G401 (cell line): Measurements from ENCODE around the gene ARSB. TPM values are rescaled to one million over a fixed set of nuclear protein-coding genes. Genes with fewer than 3 reads are reported as not detected.

Source experiments
- DNase-seq: peaks from one replicate; pipeline ENCODE4 v3.0.0-alpha.2; 2015; ENCODE audit warnings: low spot score
- in situ Hi-C: cut with HindIII; loops from 2 replicates; pipeline ENCODE4 v1.10.0; 2016; ENCODE audit warnings: low sequenced_read_pairs, mixed read lengths
- total RNA-seq: library from RNA; depleted of rRNA; stranded (reverse); fragments of >200 nt; shearing (Covaris generic); gene quantifications from 2 replicates; pipeline ENCODE4 v1.2.3, GENCODE V29; 2014; rRNA removed

Gene ARSB
- 10.6 and 22.2 TPM in 2 replicates for total RNA-seq

DNA sequence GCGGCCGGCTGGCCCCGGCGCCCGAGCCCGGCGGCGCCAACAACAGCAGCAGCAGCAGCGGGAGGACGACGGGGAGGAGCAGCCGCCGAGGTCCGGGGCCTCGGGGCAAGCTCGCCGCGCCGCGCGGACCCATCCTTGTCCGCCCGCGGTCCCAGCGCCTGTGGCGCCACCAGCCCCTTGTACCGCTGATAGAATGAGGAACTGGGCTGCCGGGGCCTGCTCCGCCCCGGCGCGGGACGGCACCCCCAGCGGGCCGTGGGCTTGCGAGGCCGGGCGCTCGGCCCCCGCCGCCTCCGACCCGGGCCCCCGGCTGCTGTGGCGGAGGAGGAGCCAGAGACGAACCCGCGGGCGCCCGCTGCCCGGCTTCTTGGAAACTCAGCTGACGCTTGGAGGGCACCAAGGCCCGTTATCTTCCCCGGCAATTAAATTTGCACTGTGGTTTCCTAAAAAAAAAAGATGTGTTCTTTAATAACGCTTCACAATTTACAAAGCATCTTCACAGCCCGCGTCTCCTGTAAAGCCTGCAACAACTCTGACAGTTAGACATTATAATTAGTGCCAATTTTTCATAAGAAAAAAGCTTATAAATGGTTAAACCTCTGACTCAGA is at the start of gene ARSB:
TSS of gene ARSB (minus strand) at position 195 of the 609 bp plus-strand sequence. CDS start at position 133, 62 bp downstream.
- in situ Hi-C loops, result no loop called here
- peak; percentile 58 for DNase-seq

DNA sequence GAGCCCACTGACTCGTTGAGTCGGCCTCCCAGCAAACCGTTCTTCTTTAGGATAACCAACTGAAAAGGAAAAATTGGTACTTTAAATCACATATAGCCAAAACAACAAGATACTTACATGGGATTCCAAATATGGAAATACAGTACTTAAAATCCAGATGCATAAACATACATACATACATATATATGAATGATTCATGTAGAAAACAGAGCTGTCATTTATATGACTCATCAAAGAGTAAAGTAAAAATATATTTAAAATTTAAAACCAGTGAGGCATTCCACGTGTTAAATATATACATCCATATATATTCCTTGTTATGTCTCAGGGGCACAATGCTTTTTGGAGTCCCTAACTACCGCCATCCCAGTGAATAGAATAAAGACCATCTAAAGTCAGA is 47.7 kb upstream of the ARSB start:
- in situ Hi-C loops, result no loop called here
- no peak for DNase-seq

DNA sequence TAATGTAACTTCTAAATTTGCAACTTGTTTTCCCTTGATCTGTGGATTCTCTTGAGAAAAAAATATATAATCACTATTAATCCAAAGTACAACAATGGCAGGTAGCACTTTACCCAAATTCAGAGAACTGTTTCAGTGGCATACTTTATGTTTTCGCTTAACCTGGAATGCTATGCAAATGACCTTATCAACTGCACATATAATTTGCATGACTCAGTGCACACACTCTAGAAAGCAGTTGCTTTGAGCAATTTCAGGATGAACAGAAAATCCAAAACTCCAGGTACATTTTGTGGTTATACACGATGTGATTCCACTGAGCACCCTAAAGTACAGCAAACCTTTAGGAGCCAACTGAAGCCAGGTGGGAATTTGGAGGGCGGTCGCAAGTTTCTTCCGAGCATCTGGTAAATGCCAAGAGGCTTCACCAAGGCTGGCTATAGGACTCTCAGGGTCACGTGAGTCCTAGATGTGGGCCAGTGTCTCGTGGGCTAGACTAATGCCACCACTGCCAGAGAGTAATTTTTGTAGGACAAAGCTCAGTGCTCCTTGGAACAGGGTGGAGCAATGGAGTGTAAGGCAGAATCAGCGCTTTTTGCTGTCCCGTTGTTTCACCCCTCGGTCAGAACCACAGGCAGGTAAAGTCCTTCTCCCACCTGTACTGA is 47.1 kb upstream of the ARSB start:
- DNase-seq, result no peak
- in situ Hi-C loops, result no loop called here

DNA sequence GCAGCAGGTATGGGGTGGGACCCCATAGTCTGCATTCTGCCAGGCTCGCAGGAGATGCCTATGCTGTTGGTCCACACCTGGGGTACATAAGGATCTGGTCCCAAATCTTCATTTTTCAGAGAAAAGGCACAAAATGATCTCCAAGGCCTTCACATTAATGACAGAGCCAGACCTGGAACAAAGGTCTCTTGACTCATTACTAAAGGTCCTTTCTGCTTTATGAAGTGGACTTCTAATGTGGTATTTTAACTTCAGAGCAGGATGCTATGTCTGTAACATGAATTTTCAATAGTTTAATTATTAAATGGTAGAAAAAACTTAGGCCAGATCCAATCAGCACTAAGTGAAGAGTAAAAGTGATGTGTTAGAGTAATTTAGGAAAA is 46.4 kb upstream of the ARSB start:
- in situ Hi-C loops, result no loop called here
- no peak for DNase-seq

DNA sequence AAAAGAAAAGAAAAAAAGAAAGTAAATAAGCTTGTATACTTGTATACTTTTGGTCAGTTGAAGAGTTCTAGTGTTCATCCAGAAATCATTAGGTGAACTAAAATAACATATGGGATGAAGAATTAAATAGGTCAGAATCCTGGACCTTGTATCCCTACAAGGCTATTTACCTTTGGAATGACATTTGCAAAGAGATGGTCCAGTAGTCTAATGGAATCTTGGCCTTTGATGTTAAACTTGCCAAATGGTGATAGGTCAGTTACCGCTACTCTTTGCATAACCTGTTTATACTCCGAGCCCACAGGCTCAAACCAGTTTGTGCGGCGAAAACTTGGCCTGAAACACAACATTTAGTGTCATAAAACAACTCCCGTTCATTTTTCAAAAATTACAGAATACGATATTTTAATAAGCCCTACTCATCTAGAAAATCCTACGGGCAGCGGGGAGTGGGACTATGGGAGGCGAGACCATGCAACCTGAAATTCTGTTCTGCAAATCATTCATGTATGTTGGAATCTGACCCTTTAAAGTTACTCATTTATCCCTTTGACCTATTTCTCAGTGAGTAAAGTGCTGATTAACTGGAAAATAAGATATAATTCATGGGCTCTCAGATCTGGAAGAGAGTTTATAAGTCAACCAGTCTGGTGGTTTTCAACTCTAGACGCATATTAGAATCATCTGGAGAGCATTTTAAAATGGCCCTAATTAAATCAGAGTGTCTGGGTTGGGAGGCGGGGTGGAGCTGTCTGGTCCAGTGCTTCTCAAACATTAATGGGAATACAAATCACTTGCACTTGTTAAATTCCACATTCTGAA is 45.8 kb upstream of the ARSB start:
- DNase-seq, result no peak
- in situ Hi-C loops, result no loop called here

DNA sequence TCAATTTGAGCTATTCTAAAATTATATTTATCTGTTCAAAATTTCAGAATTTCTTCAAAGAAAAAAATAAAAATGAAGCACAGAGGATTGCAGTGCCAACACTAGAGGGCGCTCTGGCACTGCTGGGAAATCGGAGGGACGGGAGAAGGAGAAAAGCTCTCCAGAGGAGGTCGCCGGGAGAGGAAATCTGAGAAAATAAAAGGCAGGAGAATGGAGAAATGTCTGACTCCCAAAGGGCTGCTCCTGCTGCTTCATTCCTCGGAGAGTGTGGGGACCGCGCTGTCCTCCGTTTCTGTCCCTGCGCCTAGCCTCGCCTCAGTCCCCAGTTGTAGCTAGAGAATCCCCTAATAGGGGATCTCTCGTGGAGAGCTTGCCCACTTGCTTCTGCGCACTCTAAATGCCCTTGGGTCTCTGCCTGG is 40.0 kb upstream of the ARSB start:
- peak; percentile 66 for DNase-seq
- in situ Hi-C loops, result no loop called here

DNA sequence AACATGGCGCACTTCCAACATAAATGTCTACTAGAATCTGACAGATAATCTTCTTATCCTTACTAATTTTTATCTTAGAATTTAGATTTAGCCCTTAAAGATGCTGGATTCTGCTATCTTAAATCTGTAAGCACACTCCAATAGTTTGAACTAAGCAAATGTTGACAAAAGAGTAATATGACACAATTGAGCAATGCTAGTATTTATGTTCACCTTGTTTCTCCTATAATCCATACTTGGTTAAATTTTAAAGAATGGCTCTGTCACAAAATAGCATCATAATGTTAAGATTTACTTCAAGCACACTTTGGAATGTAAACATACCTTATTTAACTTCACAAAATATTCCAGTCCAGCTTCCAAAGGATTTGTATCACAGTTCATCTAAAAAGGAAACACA is 38.8 kb upstream of the ARSB start:
- DNase-seq, result no peak
- in situ Hi-C loops, result no loop called here

DNA sequence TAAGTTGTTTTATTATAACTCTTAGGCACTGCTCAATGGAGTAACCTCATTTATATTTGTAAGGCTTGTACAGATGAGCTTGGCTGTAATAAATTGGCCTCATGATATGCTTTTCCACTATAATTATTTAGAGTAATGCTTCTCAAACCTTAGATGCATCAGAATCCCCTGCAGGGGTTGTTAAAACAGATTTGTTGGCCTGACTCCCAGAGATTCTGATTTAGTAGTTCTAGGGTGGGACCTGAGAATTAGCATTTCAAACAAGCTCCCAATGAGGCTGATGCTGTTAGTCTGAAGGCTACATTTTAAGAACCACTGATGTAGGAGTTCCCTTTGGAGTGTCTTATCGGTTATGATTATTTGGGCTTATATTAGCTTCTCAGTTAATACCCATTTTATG is 38.2 kb upstream of the ARSB start:
- in situ Hi-C loops, result no loop called here
- DNase-seq, result no peak

DNA sequence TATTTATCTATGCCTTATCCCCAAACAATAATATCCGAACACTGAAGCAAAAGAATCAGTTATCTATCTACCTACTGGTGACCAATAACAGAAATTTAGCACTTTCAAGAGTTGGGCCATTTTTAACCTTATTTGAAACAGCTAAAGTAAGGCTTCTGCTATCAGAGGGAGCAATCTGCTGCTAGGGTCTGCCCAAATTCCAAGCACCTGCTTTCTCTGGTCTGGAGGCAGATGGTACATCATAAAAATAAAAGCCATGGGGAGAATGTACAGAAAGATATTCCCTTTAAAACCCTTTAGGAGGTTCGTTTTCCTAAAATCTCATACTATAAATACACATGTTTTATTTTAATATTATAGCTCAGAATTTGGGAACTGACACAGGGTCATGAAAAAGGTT is 37.7 kb upstream of the ARSB start:
- in situ Hi-C loops, result no loop called here
- no peak for DNase-seq

DNA sequence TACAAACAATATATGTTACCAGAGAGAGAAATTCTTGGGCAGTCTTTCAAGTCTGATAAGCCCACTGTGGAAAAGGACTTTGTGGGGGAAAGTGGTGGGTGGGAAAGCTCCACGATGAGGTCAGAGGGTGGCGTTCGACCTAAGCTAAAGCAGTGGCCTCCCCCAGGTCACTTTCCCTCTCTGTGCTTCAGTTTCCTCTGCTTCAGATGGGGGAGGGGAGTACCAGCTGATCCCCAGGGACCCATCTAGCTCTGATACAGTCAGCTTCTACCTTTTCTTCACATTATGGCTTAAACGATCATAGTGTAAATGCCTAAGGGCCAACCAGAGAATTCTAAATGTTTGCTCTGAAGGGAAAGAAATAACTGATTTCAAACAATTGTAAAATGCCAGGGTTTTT is 36.6 kb upstream of the ARSB start:
- no peak for DNase-seq
- in situ Hi-C loops, result no loop called here

DNA sequence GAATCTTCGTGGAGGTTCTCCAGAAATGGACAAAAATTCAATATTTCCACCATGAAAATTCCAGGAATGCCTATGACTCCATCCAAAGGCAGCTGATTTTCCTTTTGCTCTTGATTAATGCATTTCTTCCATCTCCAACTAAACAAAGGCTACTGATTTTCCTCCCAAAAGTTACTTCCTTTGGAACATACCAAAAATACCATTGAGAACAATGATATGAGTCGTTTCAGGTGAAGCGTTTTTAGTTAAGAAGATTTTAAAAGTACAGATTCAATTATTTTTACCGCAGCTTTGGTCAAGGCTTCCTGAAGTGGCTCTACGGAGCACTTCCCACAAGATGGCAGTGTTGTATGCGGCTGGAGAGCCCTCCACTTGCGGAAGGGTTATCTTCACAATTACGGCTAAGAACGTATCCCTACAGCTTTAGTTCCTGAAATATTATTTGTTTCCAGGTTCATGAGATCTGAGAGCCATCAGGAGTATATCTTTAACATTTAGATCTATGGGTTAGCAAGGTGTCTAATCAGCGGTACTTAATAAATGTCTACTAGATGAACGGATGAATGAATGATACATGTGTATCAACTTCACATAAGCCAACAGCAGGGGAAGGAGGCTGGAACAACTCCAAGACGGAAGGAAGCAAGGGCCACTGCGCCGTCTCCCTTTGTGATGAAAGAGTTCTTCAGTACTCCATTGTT is 35.9 kb upstream of the ARSB start:
- peak; percentile 67 for DNase-seq
- in situ Hi-C loops, result no loop called here

DNA sequence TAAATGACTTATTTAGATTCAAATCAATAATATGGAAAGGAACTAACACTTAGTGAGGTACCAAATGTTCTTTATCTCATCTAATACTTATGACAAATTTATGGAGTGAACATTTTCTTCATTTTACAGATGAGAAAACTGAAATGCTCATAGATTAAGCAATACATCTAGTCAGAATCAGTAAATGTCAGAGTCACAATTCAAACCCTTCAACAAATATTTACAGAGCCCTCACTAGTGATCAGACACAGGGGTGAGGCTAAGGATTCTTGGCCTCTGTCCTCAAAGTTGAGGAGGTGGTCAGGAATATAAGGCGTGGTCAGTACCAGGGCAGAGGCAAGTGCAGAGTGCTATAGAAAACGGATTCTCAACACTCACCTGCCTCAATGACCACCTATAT is 29.5 kb upstream of the ARSB start:
- no peak for DNase-seq
- in situ Hi-C loops, result no loop called here

DNA sequence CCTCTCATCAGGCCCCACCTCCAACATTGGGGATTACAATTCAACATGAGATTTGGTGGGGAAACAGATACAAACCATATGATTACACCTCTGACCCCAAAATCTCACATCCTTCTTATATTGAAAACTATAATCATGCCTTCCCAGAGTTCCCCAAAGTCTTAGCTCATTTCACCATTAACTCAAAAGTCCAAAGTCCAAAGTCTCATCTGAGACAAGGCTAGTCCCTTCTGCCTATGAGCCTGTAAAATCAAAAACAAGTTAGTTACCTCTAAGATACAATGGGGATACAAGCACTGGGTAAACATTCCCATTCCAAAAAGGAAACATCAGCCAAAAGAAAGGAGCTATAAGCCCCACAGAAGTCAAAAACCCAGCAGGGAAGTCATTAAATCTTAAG is 26.8 kb upstream of the ARSB start:
- in situ Hi-C loops, result no loop called here
- no peak for DNase-seq

DNA sequence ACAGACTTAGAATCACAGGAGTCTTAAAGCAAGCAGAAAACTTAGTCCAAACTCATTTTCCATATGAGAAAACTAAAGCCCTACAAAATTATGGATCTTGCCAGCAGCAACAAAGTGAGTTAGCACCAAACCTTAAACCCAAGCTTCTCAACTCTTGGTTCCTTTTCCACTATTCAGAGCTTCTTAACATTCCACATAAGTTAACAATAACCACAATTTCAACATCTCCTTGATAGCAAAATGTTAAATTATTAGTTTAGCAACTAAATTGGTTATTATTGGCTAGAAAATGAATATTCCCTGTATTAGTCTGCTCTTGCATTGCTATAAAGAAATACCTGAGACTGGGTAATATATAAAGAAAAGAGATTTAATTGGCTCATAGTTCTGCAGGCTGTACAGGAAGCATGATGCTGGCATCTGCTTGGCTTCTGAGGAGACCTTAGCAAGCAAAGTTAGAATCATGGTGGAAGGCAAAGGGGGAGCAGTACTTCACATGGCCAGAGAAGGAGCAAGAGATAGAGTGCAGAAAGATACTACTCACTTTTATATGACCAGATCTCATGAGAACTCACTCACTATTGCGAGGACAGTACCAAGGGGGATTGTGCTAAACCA is 26.2 kb upstream of the ARSB start:
- in situ Hi-C loops, result no loop called here
- DNase-seq, result no peak

DNA sequence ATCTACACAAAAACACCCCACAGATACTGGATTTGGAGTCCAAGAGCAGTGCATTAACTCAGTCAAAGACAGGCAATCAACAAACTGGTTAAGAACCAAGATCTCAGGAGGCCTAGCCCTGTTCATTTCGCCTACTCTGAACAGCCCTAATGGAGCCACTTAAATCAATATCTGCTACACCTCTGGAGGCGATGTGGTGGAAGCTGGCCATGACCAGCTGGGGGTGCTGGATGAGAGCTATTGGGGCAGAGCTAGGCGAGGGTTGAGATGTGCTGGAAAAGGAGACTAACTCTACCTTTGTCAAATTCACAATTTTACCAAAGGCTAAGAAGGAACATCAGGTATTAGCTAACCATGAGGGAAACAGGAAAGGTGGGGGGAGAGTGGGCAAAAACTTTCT is 23.3 kb upstream of the ARSB start:
- DNase-seq, result no peak
- in situ Hi-C loops, result no loop called here

DNA sequence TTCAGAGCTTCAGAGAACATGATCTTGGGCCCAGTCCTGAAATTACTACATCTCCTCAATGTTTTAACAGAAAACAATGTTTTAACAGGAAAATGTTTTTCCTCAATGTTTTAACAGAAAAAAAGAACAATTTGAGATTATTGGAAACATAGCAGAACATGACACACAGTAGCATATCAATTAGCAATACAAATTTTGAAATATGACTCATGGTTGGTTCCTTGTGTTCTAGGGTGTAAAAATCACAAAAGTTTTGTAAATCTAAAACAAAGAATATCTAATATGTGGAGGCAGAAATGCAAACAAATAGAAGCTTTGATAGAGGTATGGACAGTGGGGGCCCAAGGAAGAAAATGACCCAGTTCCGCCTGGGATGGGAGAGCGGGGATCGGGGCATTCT is 22.8 kb upstream of the ARSB start:
- no peak for DNase-seq
- in situ Hi-C loops, result no loop called here

DNA sequence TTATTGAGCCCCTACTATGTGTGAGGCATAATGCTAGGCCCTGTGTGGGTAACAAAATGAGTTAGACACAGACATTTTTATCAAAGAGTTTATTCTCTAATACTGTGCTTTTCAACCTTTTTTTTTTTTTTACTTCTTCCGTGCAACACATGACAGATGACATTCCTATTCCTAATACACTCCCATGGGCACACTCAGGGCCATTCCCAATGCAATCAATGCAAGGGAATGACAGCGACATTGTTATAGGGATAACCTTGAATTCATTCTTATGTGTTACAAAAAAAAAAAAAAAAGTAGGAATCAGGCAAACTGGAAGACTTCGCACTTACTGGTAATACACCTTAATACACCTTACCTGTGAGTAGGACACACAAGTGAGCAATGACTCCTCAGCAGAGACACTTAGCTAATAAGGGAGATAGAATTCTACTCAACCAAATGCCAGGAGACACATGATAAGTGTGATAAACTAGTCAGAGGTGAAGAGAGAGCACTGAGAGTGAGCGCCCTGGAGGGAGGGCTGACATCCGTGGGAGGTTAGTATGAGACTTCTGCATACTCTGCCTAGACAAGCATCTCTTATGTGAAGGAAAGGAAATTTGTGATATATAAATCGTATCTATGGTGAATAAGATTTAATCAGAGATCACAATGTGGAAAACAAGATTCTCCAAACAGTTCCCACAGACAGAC is 21.0 kb upstream of the ARSB start:
- in situ Hi-C loops, result no loop called here
- DNase-seq, result no peak

DNA sequence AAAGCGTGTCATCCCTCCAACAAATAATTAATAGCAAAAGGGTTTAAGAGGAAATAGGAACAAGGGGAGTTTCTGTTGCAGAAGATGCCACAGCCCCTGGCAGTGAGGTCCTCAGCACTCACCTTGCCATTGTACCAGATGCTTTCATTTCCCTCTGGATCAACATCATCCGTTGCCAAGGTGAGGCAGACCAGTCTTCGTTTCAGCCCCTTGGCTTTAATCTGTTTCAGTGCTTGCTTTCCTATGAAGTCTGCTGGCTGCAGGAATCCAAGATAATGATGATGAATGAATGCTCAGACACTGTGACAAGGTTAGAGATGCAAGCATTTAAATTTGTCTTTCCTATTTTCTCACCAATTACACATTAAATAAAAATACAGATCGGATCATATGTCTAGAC is 20.0 kb upstream of the ARSB start:
- in situ Hi-C loops, result no loop called here
- DNase-seq, result no peak

DNA sequence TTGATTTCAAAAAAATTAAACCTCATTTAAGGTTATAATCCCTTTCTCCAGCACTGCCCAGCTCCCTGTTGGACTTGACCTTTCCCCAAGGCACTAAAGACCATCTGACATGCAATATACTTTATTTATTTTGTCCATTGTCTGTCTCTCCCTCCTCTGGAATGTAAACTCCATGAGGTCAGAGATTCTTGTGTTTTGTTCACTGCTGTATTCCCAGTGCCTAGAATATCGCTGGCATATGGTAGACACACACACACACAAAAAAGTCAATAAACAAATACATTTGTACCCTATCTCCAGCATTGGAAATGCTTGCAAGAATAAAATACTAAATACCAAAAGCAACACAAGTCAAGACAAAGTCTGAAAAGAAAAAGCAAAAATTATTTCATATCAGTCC is 17.3 kb upstream of the ARSB start:
- DNase-seq, result no peak
- in situ Hi-C loops, result no loop called here
